DND-41 (cell line): ENCODE data around the gene TMEM256.

Source experiments
- EZH2 ChIP-seq: IDR thresholded peaks from 3 replicates; pipeline ENCODE4 v1.6.1; 2012; ENCODE audit warnings: borderline replicate concordance, low read depth, mild to moderate bottlenecking, moderate library complexity, low read length, inconsistent platforms; ENCODE audit not compliant: severe bottlenecking
- TF ChIP-seq, protein P1 (sequence below): IDR thresholded peaks from 2 replicates; pipeline ENCODE4 v1.5.1; 2012; ENCODE audit warnings: borderline replicate concordance, low read length, moderate library complexity, mild to moderate bottlenecking; ENCODE audit not compliant: poor library complexity, severe bottlenecking; ENCODE audit errors: extremely low read depth

- TF ChIP-seq, protein P1, sequence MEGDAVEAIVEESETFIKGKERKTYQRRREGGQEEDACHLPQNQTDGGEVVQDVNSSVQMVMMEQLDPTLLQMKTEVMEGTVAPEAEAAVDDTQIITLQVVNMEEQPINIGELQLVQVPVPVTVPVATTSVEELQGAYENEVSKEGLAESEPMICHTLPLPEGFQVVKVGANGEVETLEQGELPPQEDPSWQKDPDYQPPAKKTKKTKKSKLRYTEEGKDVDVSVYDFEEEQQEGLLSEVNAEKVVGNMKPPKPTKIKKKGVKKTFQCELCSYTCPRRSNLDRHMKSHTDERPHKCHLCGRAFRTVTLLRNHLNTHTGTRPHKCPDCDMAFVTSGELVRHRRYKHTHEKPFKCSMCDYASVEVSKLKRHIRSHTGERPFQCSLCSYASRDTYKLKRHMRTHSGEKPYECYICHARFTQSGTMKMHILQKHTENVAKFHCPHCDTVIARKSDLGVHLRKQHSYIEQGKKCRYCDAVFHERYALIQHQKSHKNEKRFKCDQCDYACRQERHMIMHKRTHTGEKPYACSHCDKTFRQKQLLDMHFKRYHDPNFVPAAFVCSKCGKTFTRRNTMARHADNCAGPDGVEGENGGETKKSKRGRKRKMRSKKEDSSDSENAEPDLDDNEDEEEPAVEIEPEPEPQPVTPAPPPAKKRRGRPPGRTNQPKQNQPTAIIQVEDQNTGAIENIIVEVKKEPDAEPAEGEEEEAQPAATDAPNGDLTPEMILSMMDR: no peak
- no peak for TF ChIP-seq EZH2
Measured at GRCh38 chr17:7379134-7379533, 24.8 kb downstream of the TMEM256 start.
